Posterior vena cava (tissue), 2 donors: Measurements from ENCODE around the gene NUCB1. TPM values are rescaled to one million over a fixed set of nuclear protein-coding genes. Genes with fewer than 3 reads are reported as not detected.
"Not testable (repeated sequence)": the region's sequence is repeated elsewhere in the genome, so short reads cannot be mapped to it uniquely, and the experiment has no call there.

Experiments
- DNase-seq: peaks from one replicate; pipeline ENCODE4 v3.0.0-alpha.2; 2020; ENCODE audit warnings: low spot score
- intact Hi-C, 2 donors: fragments of 100-400 bp; cut with DNase I; formaldehyde crosslinking; loops; one replicate each; pipeline versions ENCODE4 v1.14.1 to v1.14.2; 2022 to 2023
- total RNA-seq, 2 donors: library from RNA; stranded (reverse); fragmentation: NEBNext Ultra II Directional; extraction: Animal tissue kit (Norgen Biotek cat#: 25700); gene quantifications; one replicate each; pipeline ENCODE4 v1.2.1, GENCODE V29; 2021
- donor health status: DM: yes; HTN: yes; CAD: no.
- donor health status: DM: yes; HTN: yes; CAD: no.

Gene NUCB1
- total RNA-seq, 2 donors from 2014 or later = 219 to 282 TPM

GRCh38 chr19:48872884-48873475, 27.1 kb upstream of the NUCB1 start:
- peak; percentile 91 for DNase-seq
- intact Hi-C loops = loop anchor here in 1 of 2 donors (5.0 kb wide), 1 partner anchor 94 kb away; the partner anchor contains the start of gene FTL

GRCh38 chr19:48873476-48874302, 26.4 kb upstream of the NUCB1 start:
- DNase-seq = no peak
- intact Hi-C loops = loop anchor here in 1 of 2 donors (5.0 kb wide), 1 partner anchor 94 kb away; the partner anchor contains the start of gene FTL

DNA sequence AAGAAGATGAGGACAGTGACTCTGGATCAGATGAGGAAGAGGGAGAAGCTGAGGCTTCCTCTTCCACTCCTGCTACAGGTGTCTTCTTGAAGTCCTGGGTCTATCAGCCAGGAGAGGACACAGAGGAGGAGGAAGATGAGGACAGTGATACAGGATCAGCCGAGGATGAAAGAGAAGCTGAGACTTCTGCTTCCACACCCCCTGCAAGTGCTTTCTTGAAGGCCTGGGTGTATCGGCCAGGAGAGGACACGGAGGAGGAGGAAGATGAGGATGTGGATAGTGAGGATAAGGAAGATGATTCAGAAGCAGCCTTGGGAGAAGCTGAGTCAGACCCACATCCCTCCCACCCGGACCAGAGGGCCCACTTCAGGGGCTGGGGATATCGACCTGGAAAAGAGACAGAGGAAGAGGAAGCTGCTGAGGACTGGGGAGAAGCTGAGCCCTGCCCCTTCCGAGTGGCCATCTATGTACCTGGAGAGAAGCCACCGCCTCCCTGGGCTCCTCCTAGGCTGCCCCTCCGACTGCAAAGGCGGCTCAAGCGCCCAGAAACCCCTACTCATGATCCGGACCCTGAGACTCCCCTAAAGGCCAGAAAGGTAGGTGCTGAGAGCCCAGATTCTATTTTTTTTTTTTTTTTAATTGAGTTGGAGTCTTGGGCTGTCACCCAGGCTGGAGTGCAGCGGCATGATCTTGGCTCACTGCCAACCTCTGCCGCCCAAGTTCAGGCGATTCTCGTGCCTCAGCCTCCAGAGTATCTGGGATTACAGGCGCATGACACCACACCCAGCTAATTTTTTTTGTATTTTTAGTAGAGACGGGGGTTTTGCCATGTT, 25.6 kb upstream of the NUCB1 start:
- intact Hi-C loops = loop anchor here in 1 of 2 donors (5.0 kb wide), 1 partner anchor 93 kb away; the partner anchor contains the start of gene FTL
- DNase-seq = peak; percentile 85

DNA sequence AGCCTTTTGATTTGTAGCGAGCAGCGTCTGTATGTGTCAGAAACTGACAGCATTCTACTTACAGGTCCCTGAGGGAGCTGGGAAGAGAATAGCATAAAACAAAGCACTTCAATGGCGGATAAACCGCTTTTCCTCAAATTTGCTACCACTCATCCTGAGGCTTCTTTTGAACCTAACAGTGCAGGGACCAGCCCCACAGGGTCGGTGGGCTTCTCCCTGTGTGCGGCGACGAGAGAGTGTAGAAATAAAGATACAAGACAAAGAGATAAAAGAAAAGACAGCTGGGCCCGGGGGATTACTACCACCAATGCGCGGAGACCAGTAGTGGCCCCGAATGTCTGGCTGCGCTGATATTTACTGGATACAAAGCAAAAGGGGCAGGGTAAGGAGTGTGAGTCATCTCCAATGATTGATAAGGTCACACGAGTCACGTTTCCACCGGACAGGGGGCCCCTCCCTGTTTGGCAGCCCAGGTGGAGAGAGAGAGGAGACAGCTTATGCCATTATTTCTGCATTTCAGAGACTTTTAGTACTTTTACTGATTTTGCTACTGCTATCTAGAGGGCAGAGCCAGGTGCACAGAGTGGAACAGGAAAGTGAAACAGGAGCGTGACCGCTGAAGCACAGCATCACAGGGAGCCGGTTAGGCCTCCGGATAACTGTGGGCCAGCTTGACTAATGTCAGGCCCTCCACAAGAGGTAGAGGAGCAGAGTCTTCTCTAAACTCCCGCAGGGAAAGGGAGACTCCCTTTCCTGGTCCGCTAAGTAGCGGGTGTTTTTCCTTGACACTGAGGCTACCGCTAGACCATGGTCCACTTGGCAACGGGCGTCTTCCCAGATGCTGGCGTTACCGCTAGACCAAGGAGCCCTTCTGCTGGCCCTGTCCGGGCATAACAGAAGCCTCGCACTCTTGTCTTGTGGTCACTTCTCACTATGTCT, 23.8 kb upstream of the NUCB1 start:
- DNase-seq, intact Hi-C loops: not testable (repeated sequence)

GRCh38 chr19:48877855-48878195, 22.3 kb upstream of the NUCB1 start:
- intact Hi-C loops = no loop called here
- no peak for DNase-seq

GRCh38 chr19:48878196-48879024, 21.7 kb upstream of the NUCB1 start:
- intact Hi-C loops = no loop called here
- DNase-seq = peak; percentile 90

GRCh38 chr19:48879025-48879637, 21.0 kb upstream of the NUCB1 start:
- no peak for DNase-seq
- intact Hi-C loops = no loop called here

DNA sequence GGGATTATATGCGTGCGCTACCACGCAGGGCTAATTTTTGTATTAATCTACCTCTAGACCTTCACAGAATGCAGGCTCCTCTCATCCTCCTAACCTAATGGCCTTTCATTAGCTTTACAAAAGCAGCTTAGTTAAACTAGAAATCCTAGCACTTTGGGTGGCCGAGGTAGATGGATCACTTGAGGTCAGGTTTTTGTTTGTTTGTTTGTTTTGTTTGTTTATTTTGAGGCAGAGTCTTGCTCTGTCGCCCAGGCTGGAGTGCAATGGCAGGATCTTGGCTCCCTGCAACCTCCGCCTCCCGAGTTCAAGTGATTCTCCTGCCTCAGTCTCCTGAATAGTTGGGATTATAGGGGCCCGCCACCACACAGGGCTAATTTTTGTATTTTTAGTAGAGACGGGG, 20.4 kb upstream of the NUCB1 start:
- DNase-seq, intact Hi-C loops: not testable (repeated sequence)

DNA sequence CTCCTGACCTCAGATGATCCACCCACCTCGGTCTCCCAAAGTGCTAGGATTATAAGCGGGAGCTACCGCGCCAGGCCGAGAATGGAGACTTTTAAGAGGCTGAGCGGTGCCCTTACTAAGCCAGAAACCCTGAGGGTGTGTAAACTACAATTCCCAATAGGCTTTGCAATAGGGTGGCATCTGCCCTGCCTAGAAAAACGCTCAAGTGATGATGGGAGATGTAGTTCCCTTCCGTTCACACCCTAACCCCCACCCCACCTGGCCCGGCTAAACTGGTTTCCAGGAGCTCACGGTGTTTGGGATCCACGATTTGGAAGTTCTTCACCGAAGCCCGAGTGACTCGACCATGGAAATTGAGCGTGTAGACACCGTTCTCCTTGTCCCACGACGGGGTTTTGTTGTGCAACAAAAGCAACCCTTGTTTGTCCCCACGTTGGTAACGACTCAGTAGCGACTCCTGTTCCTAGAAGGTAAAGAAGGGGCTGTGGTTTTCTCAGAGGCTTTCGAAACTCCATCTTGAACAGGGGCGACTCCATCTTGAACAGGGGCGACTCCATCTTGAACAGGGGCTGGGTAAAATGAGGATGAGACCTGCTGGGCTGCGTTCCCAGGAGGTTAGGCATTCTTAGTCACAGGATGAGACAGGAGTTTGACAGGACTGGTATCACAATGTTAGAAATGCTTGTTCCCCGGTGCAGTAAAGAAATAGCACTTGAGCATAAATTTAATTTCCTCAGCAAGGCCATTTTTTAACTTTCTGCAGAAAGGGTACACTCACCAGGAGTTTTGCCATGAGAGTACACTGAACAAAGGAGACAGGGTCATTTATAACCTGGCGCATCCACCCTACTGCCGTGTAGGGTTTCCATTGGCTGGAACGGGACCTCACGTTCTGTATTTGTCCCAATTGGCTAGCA, 18.1 kb upstream of the NUCB1 start:
- intact Hi-C loops = no loop called here
- DNase-seq = no peak

DNA sequence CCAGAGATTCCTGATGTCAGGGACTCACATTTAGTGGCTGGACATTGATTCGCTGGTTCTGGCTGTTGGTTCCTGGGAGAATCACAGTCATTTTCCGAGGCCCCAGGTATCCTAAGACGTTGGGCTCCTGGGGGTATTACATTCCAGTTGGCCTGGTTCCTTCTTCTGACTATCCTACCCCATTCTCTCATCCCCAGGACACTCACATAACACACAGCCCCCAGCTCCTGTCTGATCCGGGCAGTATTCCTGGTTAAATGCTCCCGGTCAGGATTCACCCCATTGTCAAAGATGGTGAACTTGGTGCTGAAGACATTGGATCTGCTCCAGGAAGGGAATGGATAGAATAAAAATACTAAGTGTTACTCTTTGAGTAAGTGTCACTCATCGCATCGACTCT, 16.4 kb upstream of the NUCB1 start:
- intact Hi-C loops = no loop called here
- no peak for DNase-seq

- DNase-seq = no peak
- intact Hi-C loops = no loop called here
Observed at GRCh38 chr19:48887861-48888612, 12.1 kb upstream of the NUCB1 start.

GRCh38 chr19:48889496-48889895, 10.6 kb upstream of the NUCB1 start:
- intact Hi-C loops, DNase-seq: not testable (repeated sequence)

DNA sequence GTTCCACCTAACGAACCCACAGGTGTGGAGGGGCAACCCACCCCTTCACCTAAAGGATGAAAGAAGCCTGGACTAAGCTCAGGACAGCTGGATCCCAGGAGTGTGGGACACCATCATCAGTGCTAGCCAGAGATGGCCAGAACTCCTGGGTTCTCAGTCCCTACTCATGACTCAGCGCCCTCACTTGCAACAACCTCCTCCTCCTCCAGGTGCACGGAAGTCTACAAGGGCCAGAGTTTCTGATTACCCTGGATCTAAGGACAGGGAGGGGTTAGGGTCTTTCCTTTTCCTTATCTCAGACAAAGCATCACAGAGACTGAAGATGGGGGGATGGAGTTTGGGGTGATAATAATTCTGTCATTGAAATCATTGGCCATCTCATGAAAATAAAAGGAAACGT, 9.6 kb upstream of the NUCB1 start:
- DNase-seq = no peak
- intact Hi-C loops = loop anchor here (10.0 kb wide), 2 partner anchors 64 to 74 kb away; partner anchors contain the start of genes BAX (in 1 of the 2) and FTL (in 1 of the 2)

- intact Hi-C loops = loop anchor here (10.0 kb wide), 2 partner anchors 60 to 70 kb away; partner anchors contain the start of genes BAX (in 1 of the 2) and FTL (in 1 of the 2)
- DNase-seq = no peak
Observed at GRCh38 chr19:48895226-48895625, 4.9 kb upstream of the NUCB1 start.

GRCh38 chr19:48896191-48896720, 3.9 kb upstream of the NUCB1 start:
- DNase-seq = peak; percentile 90
- intact Hi-C loops = loop anchor here (10.0 kb wide), 2 partner anchors 59 to 69 kb away; partner anchors contain the start of genes BAX (in 1 of the 2) and FTL (in 1 of the 2)
